Left kidney (tissue), 2 donors: Measurements from ENCODE around the gene GNPTAB. TPM values are rescaled to one million over a fixed set of nuclear protein-coding genes. Genes with fewer than 3 reads are reported as not detected.

ENCODE experiments used
- DNase-seq: peaks from one replicate; pipeline ENCODE4 v3.0.0-alpha.2; 2013
- polyA plus RNA-seq: library from polyadenylated mRNA; unstranded; fragments of 120-200 nt; gene quantifications from one replicate; pipeline ENCODE4 v1.2.1, GENCODE V29; 2013; ENCODE audit not compliant: insufficient read length

Gene GNPTAB
- polyA plus RNA-seq, 1 donor, result 47.6 TPM

DNA sequence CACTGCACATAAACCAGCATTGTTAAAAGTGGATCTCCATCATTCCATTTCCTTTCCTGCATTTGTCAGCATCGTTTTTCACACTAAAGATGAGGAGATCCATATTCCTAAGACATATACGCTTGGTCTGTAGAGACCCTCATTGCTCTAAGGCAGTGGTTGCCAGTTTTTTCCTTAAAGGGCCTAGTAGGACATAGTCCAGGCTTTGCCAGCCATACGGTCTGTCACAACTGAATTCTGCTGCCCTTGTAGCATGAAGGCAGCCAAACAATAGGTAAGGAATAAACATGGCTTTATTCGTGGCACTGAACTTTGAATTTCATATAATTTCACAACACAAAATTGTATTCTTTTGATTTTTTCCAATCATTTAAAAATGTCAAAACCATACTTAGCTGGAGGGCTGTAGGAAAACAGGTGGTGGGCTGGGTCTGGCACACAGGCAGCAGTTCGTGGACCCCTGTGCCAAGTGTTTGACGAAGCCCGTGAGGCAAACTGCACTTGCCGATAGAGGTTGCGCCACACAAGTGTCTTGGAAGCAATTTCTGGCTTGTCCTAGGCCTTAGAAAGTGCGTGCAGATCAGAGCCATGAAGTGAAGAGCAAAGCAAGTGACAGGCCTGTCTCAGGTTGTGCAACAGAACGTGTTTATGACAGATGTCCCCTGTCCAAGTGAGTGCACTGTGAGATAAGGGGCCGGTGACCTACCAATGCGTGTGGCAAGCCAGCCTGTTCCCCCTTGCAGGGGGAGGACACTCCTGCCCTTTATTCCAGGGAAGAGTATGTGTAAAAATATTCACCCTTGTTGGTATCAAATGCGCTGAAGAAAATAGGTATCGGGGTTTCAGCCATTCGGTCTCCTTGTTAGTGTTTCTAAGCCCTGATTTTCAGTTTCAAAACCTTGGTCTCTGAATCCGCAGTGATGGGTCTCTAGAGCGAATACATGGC, 134.2 kb downstream of the GNPTAB start:
- DNase-seq, result no peak

DNA sequence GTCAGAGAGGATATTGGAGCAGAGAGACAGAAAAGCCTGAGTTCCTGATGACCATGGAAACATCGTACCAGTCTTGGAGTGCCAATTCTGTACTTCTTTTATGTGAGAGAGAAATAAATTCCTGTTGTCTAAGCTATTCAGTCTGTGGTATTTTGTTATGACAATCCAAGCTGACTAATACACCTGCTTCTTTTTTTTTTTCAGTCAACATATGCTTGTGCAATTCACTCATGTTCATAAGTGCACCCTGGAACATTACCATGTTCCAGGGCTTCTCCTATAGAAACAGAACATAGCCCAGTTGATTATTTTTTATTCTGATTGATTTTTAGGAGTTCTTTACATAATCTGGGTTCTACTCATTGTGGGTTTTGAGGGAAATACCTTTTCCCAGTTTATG, 135.1 kb downstream of the GNPTAB start:
- DNase-seq, result no peak

Other genes with a start within 250 kb of the GNPTAB start
- gene MYBPC1, start 236.0 kb downstream of the GNPTAB start, polyA plus RNA-seq, result not detected
- 40.4 TPM for gene CHPT1, start 133.3 kb downstream of the GNPTAB start, polyA plus RNA-seq
- 1.2 TPM for gene SYCP3, start 91.5 kb downstream of the GNPTAB start, polyA plus RNA-seq
- gene DRAM1, start 46.6 kb upstream of the GNPTAB start, polyA plus RNA-seq, result 21.7 TPM
- 58.7 TPM for gene WASHC3, start 231.0 kb upstream of the GNPTAB start, polyA plus RNA-seq